ENCODE data around the gene CD38.

DNA sequence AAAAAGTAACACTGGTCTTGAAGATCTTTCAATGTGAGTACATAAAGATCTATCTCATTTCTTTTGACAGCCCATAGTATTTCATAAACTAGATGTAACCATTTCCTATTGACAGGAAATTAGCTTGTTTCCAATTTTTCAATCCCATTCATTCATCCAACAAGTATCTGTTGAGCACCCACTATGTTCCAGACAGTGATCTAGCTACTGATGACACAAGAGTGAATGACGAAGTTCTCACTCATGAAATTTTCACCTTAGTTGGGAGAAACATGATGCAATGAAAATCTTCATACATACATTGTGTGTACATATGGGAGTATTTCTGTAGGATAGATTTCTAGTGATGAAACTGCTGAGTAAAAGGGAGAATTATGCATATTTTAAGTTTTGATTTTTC, 1.7 kb downstream of the CD38 start:
- no peak for TF ChIP-seq POLR2A (IDR thresholded peaks at IDR 0.05)
- TF ChIP-seq, protein P1, sequence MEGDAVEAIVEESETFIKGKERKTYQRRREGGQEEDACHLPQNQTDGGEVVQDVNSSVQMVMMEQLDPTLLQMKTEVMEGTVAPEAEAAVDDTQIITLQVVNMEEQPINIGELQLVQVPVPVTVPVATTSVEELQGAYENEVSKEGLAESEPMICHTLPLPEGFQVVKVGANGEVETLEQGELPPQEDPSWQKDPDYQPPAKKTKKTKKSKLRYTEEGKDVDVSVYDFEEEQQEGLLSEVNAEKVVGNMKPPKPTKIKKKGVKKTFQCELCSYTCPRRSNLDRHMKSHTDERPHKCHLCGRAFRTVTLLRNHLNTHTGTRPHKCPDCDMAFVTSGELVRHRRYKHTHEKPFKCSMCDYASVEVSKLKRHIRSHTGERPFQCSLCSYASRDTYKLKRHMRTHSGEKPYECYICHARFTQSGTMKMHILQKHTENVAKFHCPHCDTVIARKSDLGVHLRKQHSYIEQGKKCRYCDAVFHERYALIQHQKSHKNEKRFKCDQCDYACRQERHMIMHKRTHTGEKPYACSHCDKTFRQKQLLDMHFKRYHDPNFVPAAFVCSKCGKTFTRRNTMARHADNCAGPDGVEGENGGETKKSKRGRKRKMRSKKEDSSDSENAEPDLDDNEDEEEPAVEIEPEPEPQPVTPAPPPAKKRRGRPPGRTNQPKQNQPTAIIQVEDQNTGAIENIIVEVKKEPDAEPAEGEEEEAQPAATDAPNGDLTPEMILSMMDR (IDR thresholded peaks at IDR 0.05): no peak
